PC-9 (cell line): ENCODE data around the gene PCP4.

Experiments
- CTCF ChIP-seq: fragments of 200-600 bp; sonication (generic); conservative IDR thresholded peaks from 2 replicates; pipeline ENCODE4 v1.6.1; 2017; ENCODE audit warnings: mixed run types, antibody characterized with exemption, mild to moderate bottlenecking, moderate library complexity
- EZH2 ChIP-seq: fragments of 200-600 bp; sonication (generic); IDR thresholded peaks from 2 replicates; pipeline ENCODE4 v1.8.0; 2017; ENCODE audit warnings: antibody characterized with exemption, low read depth

GRCh38 chr21:39927304-39927886 lies 60.2 kb downstream of the PCP4 start:
- TF ChIP-seq CTCF, result no peak
- TF ChIP-seq EZH2, result no peak
